GM23338 (cell line): ENCODE measurements around the gene ITGA4. TPM values are rescaled to one million over a fixed set of nuclear protein-coding genes. Genes with fewer than 3 reads are reported as not detected.

Experiments
- ATAC-seq: fragments of 200-7000 bp; cut with Tn5 transposase; 3 replicates; pipeline ENCODE4 v1.9.1; 2020
- DNase-seq: peaks from one replicate; pipeline ENCODE4 v3.0.0-alpha.2; 2015; ENCODE audit warnings: low spot score
- H2AFZ ChIP-seq: fragments of 200-600 bp; sonication (generic); 2 replicates; pipeline ENCODE4 v1.8.0; 2016; ENCODE audit warnings: antibody characterized with exemption, mild to moderate bottlenecking, moderate library complexity
- H3F3A ChIP-seq: fragments of 200-600 bp; sonication (generic); replicated peaks from 2 replicates; pipeline ENCODE4 v1.8.0; 2017; ENCODE audit warnings: antibody characterized with exemption, mixed run types, low read depth
- H3K27ac ChIP-seq: fragments of 200-600 bp; sonication (generic); 2 replicates; pipeline ENCODE4 v1.6.1; 2016; ENCODE audit warnings: low read depth
- H3K27me3 ChIP-seq: fragments of 200-600 bp; sonication (generic); 2 replicates; pipeline ENCODE4 v1.8.0; 2016; ENCODE audit warnings: mild to moderate bottlenecking, mixed run types, moderate library complexity; ENCODE audit not compliant: insufficient read depth
- H3K36me3 ChIP-seq: fragments of 200-600 bp; sonication (generic); 2 replicates; pipeline ENCODE4 v1.8.0; 2016; ENCODE audit warnings: mild to moderate bottlenecking; ENCODE audit not compliant: insufficient read depth
- H3K4me1 ChIP-seq: fragments of 200-600 bp; sonication (generic); 2 replicates; pipeline ENCODE4 v1.8.0; 2016; ENCODE audit warnings: mild to moderate bottlenecking, moderate library complexity; ENCODE audit not compliant: insufficient read depth
- H3K4me2 ChIP-seq: fragments of 200-600 bp; sonication (generic); 2 replicates; pipeline ENCODE4 v1.7.1; 2017; ENCODE audit warnings: mixed run types
- H3K4me3 ChIP-seq: fragments of 200-600 bp; sonication (generic); 2 replicates; pipeline ENCODE4 v1.6.1; 2016; ENCODE audit warnings: mixed run types
- H3K79me2 ChIP-seq: fragments of 200-600 bp; sonication (generic); replicated peaks from 2 replicates; pipeline ENCODE4 v1.8.0; 2017; ENCODE audit warnings: mild to moderate bottlenecking; ENCODE audit not compliant: insufficient read depth
- H3K9me2 ChIP-seq: fragments of 200-600 bp; sonication (generic); 2 replicates; pipeline ENCODE4 v1.8.0; 2017; ENCODE audit not compliant: insufficient read depth
- H4K20me1 ChIP-seq: fragments of 200-600 bp; sonication (generic); replicated peaks from 2 replicates; pipeline ENCODE4 v1.8.0; 2017; ENCODE audit warnings: mild to moderate bottlenecking; ENCODE audit not compliant: insufficient read depth
- H3K27ac Mint-ChIP-seq: 2 replicates; pipeline ENCODE4 v1.8.0; 2020; ENCODE audit warnings: inconsistent platforms, mild to moderate bottlenecking, moderate library complexity, mixed read lengths
- H3K27me3 Mint-ChIP-seq: 3 replicates; pipeline ENCODE4 v1.8.0; 2022; ENCODE audit warnings: low read depth, mild to moderate bottlenecking, moderate library complexity, mixed read lengths, inconsistent platforms; ENCODE audit not compliant: insufficient read depth, poor library complexity
- H3K36me3 Mint-ChIP-seq: 3 replicates; pipeline ENCODE4 v1.8.0; 2021; ENCODE audit warnings: low read depth, mild to moderate bottlenecking, inconsistent platforms, moderate library complexity, mixed read lengths
- H3K4me1 Mint-ChIP-seq: 3 replicates; pipeline ENCODE4 v1.8.0; 2020; ENCODE audit warnings: mild to moderate bottlenecking, inconsistent platforms, mixed read lengths
- H3K4me3 Mint-ChIP-seq: 3 replicates; pipeline ENCODE4 v1.8.0; 2021; ENCODE audit warnings: moderate library complexity, mild to moderate bottlenecking, inconsistent platforms, mixed read lengths
- H3K9me3 Mint-ChIP-seq: 3 replicates; pipeline ENCODE4 v1.8.0; 2020; ENCODE audit warnings: moderate library complexity, mild to moderate bottlenecking, inconsistent platforms, mixed read lengths
- CREB1 ChIP-seq: fragments of 250-450 bp; sonication (Bioruptor Pico); IDR thresholded peaks from 2 replicates; pipeline ENCODE4 v1.5.0; 2020; ENCODE audit warnings: low read depth, mild to moderate bottlenecking, moderate library complexity
- EZH2 ChIP-seq: fragments of 200-600 bp; sonication (generic); IDR thresholded peaks from one replicate; pipeline ENCODE4 v1.8.0; 2017; ENCODE audit warnings: antibody characterized with exemption, mild to moderate bottlenecking, low read depth; ENCODE audit not compliant: unreplicated experiment
- NANOG ChIP-seq: IDR thresholded peaks from 2 replicates; pipeline ENCODE4 v1.6.1; 2016; ENCODE audit warnings: antibody characterized with exemption, borderline replicate concordance
- POLR2AphosphoS5 ChIP-seq: IDR thresholded peaks from 2 replicates; pipeline ENCODE4 v1.6.1; 2016; ENCODE audit warnings: antibody characterized with exemption, low read depth
- STAT1 ChIP-seq: IDR thresholded peaks from one replicate; pipeline ENCODE4 v1.6.1; 2016; ENCODE audit warnings: antibody characterized with exemption; ENCODE audit not compliant: unreplicated experiment
- ZNF114 ChIP-seq: fragments of 250-450 bp; sonication (Bioruptor Pico); IDR thresholded peaks from 2 replicates; pipeline ENCODE4 v1.5.0; 2020; ENCODE audit warnings: mild to moderate bottlenecking, moderate library complexity
- ZNF331 ChIP-seq: fragments of 250-450 bp; sonication (Bioruptor Pico); IDR thresholded peaks from 2 replicates; pipeline ENCODE4 v1.5.0; 2020; ENCODE audit warnings: low read depth, mild to moderate bottlenecking, moderate library complexity
- ZNF462 ChIP-seq: fragments of 250-450 bp; sonication (Bioruptor Pico); IDR thresholded peaks from 2 replicates; pipeline ENCODE4 v1.5.0; 2020; ENCODE audit warnings: mild to moderate bottlenecking, moderate library complexity
- polyA plus RNA-seq: library from polyadenylated mRNA; unstranded; fragments of >200 nt; fragmentation: Nextera tagmentation; extraction: Ambion mirVana; gene quantifications from 2 replicates; pipeline ENCODE4 v1.2.1, GENCODE V29; 2016
- total RNA-seq: library from RNA; depleted of rRNA; stranded (reverse); fragments of >200 nt; shearing (Covaris generic); gene quantifications from 2 replicates; pipeline ENCODE4 v1.2.3, GENCODE V29; 2014
- TF ChIP-seq, protein P1 (sequence below): IDR thresholded peaks from one replicate; pipeline ENCODE4 v1.6.1; 2018; ENCODE audit warnings: antibody characterized with exemption; ENCODE audit not compliant: unreplicated experiment

ITGA4 gene
- total and polyA plus RNA-seq, 2 experiments from 2014 or later: 1.2 to 4.6 TPM

GRCh38 chr2:181516992-181517391 is 59.8 kb downstream of the ITGA4 start (continued):
- TF ChIP-seq ZNF462 (CRISPR knock-in tag): no peak
- no peak for TF ChIP-seq CREB1 (CRISPR knock-in tag)
- no peak for TF ChIP-seq ZNF331
- no peak for TF ChIP-seq POLR2AphosphoS5
- no peak for TF ChIP-seq NANOG
- no peak for TF ChIP-seq EZH2

DNA sequence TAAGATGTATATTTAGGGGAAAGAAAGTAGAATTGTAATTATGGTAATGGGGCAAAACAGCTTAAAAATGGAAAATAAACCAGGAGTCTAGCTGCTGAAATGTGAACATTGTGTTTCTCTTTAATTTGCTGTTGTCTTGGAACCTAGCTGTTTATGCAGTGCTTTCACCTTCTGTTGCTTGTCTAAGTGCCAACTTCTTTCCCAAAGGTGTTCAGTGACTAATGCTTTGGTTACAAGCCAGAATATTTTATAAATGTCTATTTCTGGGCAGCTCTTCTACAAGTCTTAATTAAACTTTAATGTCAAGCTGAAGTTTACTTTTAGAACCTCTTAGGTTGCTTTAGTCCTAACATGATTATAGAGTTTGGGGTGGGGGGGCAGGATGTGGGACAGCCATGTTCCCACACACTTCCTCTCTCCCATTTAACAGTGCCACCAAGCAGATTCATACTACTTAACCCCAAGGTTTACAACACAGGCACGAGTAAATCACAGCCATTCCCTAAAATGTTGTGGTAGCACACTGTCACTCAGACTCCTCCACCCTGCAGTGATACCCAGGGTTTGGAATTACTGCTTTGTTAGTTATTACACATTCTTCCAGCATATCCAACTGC is 60.6 kb downstream of the ITGA4 start:
- Histone ChIP-seq H3K4me1 (no peaks in the 10 kb centered on the region), H2AFZ (no peak overlapping the region), H3F3A (no peaks in the 10 kb centered on the region), H3K27me3 (no peaks in the 10 kb centered on the region), H4K20me1 (no peaks in the 10 kb centered on the region), H3K79me2 (no peaks in the 10 kb centered on the region), H3K4me2 (no peak overlapping the region), H3K36me3 (no peaks in the 10 kb centered on the region), H3K4me3 (no peak overlapping the region), H3K27ac (no peak overlapping the region), H3K9me2 (no peaks in the 10 kb centered on the region)
- H3K36me3 Mint-ChIP-seq: no peaks in the 10 kb centered on the region
- peaks cover 2% of the 10 kb centered on the region for H3K27me3 Mint-ChIP-seq
- no peak for ATAC-seq
- no peak overlapping the region for H3K4me3 Mint-ChIP-seq
- H3K27ac Mint-ChIP-seq: peak overlapping the region; percentile 76; the same call in 1 of the 2 replicates
- TF ChIP-seq EZH2 (no peak), STAT1 (no peak), ZNF114 (CRISPR knock-in tag) (no peak), POLR2AphosphoS5 (no peak), ZNF331 (no peak)
- TF ChIP-seq, protein P1, sequence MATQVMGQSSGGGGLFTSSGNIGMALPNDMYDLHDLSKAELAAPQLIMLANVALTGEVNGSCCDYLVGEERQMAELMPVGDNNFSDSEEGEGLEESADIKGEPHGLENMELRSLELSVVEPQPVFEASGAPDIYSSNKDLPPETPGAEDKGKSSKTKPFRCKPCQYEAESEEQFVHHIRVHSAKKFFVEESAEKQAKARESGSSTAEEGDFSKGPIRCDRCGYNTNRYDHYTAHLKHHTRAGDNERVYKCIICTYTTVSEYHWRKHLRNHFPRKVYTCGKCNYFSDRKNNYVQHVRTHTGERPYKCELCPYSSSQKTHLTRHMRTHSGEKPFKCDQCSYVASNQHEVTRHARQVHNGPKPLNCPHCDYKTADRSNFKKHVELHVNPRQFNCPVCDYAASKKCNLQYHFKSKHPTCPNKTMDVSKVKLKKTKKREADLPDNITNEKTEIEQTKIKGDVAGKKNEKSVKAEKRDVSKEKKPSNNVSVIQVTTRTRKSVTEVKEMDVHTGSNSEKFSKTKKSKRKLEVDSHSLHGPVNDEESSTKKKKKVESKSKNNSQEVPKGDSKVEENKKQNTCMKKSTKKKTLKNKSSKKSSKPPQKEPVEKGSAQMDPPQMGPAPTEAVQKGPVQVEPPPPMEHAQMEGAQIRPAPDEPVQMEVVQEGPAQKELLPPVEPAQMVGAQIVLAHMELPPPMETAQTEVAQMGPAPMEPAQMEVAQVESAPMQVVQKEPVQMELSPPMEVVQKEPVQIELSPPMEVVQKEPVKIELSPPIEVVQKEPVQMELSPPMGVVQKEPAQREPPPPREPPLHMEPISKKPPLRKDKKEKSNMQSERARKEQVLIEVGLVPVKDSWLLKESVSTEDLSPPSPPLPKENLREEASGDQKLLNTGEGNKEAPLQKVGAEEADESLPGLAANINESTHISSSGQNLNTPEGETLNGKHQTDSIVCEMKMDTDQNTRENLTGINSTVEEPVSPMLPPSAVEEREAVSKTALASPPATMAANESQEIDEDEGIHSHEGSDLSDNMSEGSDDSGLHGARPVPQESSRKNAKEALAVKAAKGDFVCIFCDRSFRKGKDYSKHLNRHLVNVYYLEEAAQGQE: no peak
- no peaks in the 10 kb centered on the region for H3K4me1 Mint-ChIP-seq
- H3K9me3 Mint-ChIP-seq: no peaks in the 10 kb centered on the region
- DNase-seq: no peak
